ACHN (cell line): ENCODE measurements around the gene NTHL1.

Source experiments
- DNase-seq: peaks from one replicate; pipeline ENCODE4 v3.0.0-alpha.2; 2015
- in situ Hi-C: cut with HindIII; loops from 2 replicates; pipeline ENCODE4 v1.10.0; 2017; ENCODE audit warnings: low sequenced_read_pairs, low pct_ligation_motif_present, low pct_unique_long_range_greater_than_20kb

NTHL1 gene

DNA sequence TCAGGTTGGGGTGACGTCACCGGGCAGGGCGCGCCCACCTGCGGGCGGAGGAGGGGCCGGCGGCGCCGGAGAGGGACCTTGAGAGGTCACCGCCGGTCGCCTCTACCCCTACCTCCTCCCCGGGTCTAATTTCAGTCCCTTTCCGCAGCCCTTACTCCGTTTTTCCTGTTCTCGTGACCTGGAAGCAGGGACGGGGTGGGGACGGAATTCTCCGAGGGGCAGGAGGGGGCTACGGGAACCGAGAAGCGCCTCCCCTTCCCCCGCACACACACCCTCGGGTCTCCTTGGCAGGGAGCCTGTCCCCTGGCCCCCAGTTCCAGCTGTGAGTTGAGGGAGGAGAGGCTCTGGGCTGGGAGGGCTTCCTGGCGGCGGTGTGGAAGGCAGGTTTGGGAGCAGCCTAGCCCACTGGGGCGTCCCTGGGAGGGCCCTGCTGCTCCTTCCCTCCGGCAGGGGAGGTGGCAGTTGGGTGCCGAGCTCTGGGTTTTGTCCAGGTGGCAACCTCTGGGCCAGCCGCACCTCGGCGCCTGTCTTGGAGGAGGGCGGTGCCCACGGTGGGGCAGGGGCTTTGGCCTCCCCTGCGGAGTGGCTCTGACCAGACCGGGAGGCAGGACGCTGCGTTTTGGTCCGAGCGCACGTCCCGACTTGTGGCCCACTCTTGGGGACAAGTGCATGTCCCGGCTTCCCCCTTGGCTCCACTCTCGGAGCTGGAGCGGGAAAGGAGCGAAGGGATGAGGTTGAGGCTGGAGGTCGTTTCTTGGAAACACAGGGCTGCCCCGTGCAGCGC lies 57.1 kb downstream of the NTHL1 start:
- in situ Hi-C loops: no loop called here
- DNase-seq: peak; percentile 20

DNA sequence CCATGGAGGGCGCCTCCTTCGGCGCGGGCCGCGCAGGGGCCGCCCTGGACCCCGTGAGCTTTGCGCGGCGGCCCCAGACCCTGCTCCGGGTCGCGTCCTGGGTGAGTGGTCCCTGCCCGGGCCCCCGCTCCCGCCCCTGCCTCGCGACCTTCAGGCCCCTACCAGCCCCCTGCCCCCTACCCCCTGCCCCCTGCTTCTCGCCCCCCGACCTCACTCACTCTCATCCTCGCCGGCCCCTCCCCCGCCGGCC lies 57.6 kb downstream of the NTHL1 start:
- in situ Hi-C loops: no loop called here
- no peak for DNase-seq
